CD8-positive, alpha-beta memory T cell (primary cell): Measurements from ENCODE around the gene MROH9. TPM values are rescaled to one million over a fixed set of nuclear protein-coding genes. Genes with fewer than 3 reads are reported as not detected.

Experiments used
- CTCF ChIA-PET: fragments of 350-600 bp; sonication (Branson Sonifier 250); formaldehyde crosslinking; loops from one replicate; lab custom pipeline; 2021; ENCODE audit warnings: antibody characterized with exemption; lab: Charles Lee
- POLR2A ChIA-PET: fragments of 350-600 bp; sonication (Branson Sonifier 250); formaldehyde crosslinking; loops from one replicate; lab custom pipeline; 2021; ENCODE audit warnings: antibody characterized with exemption; lab: Charles Lee
- DNase-seq, 5 donors: peaks; one replicate each; pipeline versions ENCODE4 v3.0.0 to v3.0.0-alpha.2; 2020 to 2022; ENCODE audit warnings: mixed read lengths in 1 of 5
- H3K27ac ChIP-seq: one replicate; pipeline ENCODE4 v1.7.0; 2013; ENCODE audit warnings: low read depth, mild to moderate bottlenecking, low read length, moderate library complexity
- H3K27me3 ChIP-seq: 2 replicates; pipeline ENCODE4 v1.7.0; 2013; ENCODE audit warnings: low read length, mild to moderate bottlenecking; ENCODE audit not compliant: insufficient read depth, poor library complexity, severe bottlenecking
- H3K36me3 ChIP-seq: 2 replicates; pipeline ENCODE4 v1.7.0; 2013; ENCODE audit warnings: mild to moderate bottlenecking, low read length, moderate library complexity; ENCODE audit not compliant: insufficient read depth
- H3K4me1 ChIP-seq: 2 replicates; pipeline ENCODE4 v1.7.0; 2013; ENCODE audit warnings: mild to moderate bottlenecking, low read length, moderate library complexity; ENCODE audit not compliant: insufficient read depth
- H3K4me3 ChIP-seq: 2 replicates; pipeline ENCODE4 v1.7.0; 2013; ENCODE audit warnings: mild to moderate bottlenecking, low read length
- H3K9me3 ChIP-seq: 2 replicates; pipeline ENCODE4 v1.7.0; 2013; ENCODE audit warnings: mild to moderate bottlenecking, low read length
- H3K27ac Mint-ChIP-seq, 8 donors: one replicate each; pipeline ENCODE4 v1.8.0; 2020 to 2021; ENCODE audit warnings: mixed read lengths in 8 of 8, mild to moderate bottlenecking in 6 of 8, inconsistent platforms in 3 of 8, moderate library complexity in 3 of 8
- H3K27me3 Mint-ChIP-seq, 2 donors: one replicate each; pipeline ENCODE4 v1.8.0; 2020 to 2021; ENCODE audit warnings: mixed read lengths in 2 of 2, mild to moderate bottlenecking in 1 of 2, moderate library complexity in 1 of 2
- H3K36me3 Mint-ChIP-seq, 3 donors: one replicate each; pipeline ENCODE4 v1.8.0; 2020 to 2021; ENCODE audit warnings: mixed read lengths in 3 of 3, inconsistent platforms in 1 of 3, mild to moderate bottlenecking in 1 of 3
- H3K4me1 Mint-ChIP-seq, 3 donors: one replicate each; pipeline ENCODE4 v1.8.0; 2020 to 2021; ENCODE audit warnings: mixed read lengths in 3 of 3, inconsistent platforms in 1 of 3, mild to moderate bottlenecking in 1 of 3
- H3K4me3 Mint-ChIP-seq, 7 donors: one replicate each; pipeline ENCODE4 v1.8.0; 2020 to 2021; ENCODE audit warnings: mixed read lengths in 7 of 7, mild to moderate bottlenecking in 6 of 7, moderate library complexity in 4 of 7, inconsistent platforms in 2 of 7
- H3K9me3 Mint-ChIP-seq, 5 donors: one replicate each; pipeline ENCODE4 v1.8.0; 2020 to 2022; ENCODE audit warnings: mixed read lengths in 5 of 5, mild to moderate bottlenecking in 3 of 5, moderate library complexity in 2 of 5, inconsistent platforms in 1 of 5
- polyA plus RNA-seq: library from polyadenylated mRNA; unstranded; fragments of 300-500 nt; fragmentation: Illumina TruSeq; gene quantifications from one replicate; pipeline ENCODE4 v1.2.3, GENCODE V29; 2021
- total RNA-seq, 2 experiments: library from RNA; stranded (reverse); gene quantifications; one replicate each; pipeline ENCODE4 v1.2.3, GENCODE V29; 2021

Gene MROH9
- total and polyA plus RNA-seq, 3 experiments from 2014 or later = not detected

DNA sequence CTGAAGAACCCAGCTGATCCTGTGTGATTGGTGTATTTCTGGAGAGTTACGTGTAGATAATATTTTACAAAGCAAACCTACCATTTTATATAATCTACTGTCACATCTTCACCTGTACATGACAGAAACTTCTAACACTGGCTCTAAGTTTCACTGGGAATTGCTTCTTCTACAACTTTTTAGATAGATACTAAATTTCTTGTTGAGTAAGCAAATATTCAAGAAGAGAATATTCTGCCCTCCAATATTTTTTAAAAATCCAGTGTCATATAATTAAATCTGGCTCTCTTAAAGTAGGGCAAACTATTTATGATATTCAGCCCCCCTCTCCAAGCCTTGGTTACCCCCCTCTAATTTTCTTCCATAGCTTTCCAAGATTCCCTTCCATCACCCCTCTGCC, 50.1 kb downstream of the MROH9 start:
- H3K27ac Mint-ChIP-seq = no peak overlapping the region
- H3K36me3 Mint-ChIP-seq = no peaks in the 10 kb centered on the region
- Histone ChIP-seq H3K9me3 (no peaks in the 10 kb centered on the region), H3K27ac (no peak overlapping the region), H3K4me3 (no peak overlapping the region), H3K36me3 (no peaks in the 10 kb centered on the region), H3K4me1 (no peaks in the 10 kb centered on the region), H3K27me3 (no peaks in the 10 kb centered on the region)
- no peaks in the 10 kb centered on the region for H3K4me1 Mint-ChIP-seq
- H3K4me3 Mint-ChIP-seq = no peak overlapping the region
- no peak for DNase-seq
- peaks cover 0 to 2% (median 0%) of the 10 kb centered on the region in 5 donors for H3K9me3 Mint-ChIP-seq
- H3K27me3 Mint-ChIP-seq = peaks cover 3% of the 10 kb centered on the region in 2 donors
- POLR2A ChIA-PET = no interaction called here
- CTCF ChIA-PET = no interaction called here

DNA sequence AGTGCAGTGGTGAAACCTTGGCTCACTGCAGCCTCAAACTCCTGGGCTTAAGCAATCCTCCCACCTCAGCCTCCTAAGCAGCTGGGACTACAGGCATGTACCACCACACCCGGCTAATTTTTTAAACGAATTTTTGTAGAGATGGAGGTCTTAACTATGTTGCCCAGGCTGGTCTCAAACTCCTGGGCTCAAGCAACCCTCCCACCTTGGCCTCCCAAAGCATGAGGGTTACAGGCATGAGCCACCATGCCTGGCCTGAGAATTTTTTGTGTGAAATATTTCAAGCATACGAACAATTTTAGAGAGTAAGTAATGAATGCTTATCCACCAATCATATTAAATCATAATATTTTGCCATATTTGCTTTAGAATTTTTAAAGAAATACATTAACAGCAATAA, 51.6 kb downstream of the MROH9 start:
- CTCF ChIA-PET = no interaction called here
- no peaks in the 10 kb centered on the region for H3K27me3 ChIP-seq
- no peak overlapping the region for H3K27ac ChIP-seq
- no peaks in the 10 kb centered on the region for H3K9me3 Mint-ChIP-seq
- H3K4me1 Mint-ChIP-seq = no peaks in the 10 kb centered on the region
- POLR2A ChIA-PET = no interaction called here
- no peak for DNase-seq
- no peaks in the 10 kb centered on the region for H3K4me1 ChIP-seq
- H3K9me3 ChIP-seq = no peaks in the 10 kb centered on the region
- H3K36me3 Mint-ChIP-seq = no peaks in the 10 kb centered on the region
- H3K27me3 Mint-ChIP-seq = peaks cover 3% of the 10 kb centered on the region in 2 donors
- H3K4me3 ChIP-seq = no peak overlapping the region
- no peak overlapping the region for H3K4me3 Mint-ChIP-seq
- H3K36me3 ChIP-seq = no peaks in the 10 kb centered on the region
- no peak overlapping the region for H3K27ac Mint-ChIP-seq

DNA sequence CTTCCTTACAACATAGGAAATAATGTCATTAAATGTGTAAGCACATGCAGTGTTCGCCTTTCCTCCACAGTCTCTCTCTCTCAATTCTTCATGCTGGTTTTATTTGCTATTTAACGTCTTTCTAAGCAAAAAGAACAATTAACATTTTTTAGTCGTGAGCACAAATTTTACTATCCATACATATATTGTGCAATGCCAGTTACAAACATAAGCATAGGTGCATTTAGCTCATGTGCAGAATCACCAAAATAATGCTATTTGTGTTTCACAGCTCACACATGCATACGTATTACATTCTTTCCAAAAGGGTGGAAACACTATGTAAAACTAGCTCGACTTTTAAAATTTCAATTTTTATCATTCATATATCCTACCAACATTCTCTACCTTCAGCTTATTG, 52.1 kb downstream of the MROH9 start:
- H3K27me3 Mint-ChIP-seq = peaks cover 3% of the 10 kb centered on the region in 2 donors
- H3K9me3 Mint-ChIP-seq = no peaks in the 10 kb centered on the region
- no peaks in the 10 kb centered on the region for H3K4me1 Mint-ChIP-seq
- H3K4me3 Mint-ChIP-seq = no peak overlapping the region
- CTCF ChIA-PET = no interaction called here
- H3K27ac Mint-ChIP-seq = peak overlapping the region in 1 of 8 donors; percentile 25
- Histone ChIP-seq H3K4me3 (no peak overlapping the region), H3K27me3 (no peaks in the 10 kb centered on the region), H3K27ac (no peak overlapping the region), H3K9me3 (no peaks in the 10 kb centered on the region), H3K36me3 (no peaks in the 10 kb centered on the region), H3K4me1 (no peaks in the 10 kb centered on the region)
- DNase-seq = no peak
- POLR2A ChIA-PET = no interaction called here
- no peaks in the 10 kb centered on the region for H3K36me3 Mint-ChIP-seq

DNA sequence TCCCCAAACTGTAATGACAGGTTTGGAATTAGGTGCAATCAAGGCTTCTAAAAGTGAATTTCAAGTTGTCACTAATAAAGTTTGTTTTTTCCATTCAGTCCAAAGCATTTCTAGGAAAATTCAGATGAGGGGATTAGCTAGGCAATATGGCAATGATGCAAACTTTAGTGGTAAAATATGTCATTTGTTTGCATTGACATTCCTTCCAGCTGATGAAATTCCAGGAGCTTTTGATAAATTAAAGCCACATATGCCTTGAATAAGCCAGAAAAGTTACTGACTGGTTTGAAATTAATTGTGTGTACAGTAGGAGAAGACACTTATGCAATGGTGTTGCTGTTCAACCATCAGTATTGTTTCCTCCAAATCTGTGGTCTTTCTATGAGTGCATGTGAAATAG, 57.8 kb downstream of the MROH9 start:
- Histone ChIP-seq H3K27ac (no peak overlapping the region), H3K36me3 (no peaks in the 10 kb centered on the region), H3K9me3 (no peaks in the 10 kb centered on the region), H3K4me3 (no peak overlapping the region), H3K27me3 (no peaks in the 10 kb centered on the region), H3K4me1 (no peaks in the 10 kb centered on the region)
- DNase-seq = no peak
- POLR2A ChIA-PET = no interaction called here
- no peaks in the 10 kb centered on the region for H3K9me3 Mint-ChIP-seq
- no peak overlapping the region for H3K27ac Mint-ChIP-seq
- CTCF ChIA-PET = no interaction called here
- H3K36me3 Mint-ChIP-seq = no peaks in the 10 kb centered on the region
- no peaks in the 10 kb centered on the region for H3K4me1 Mint-ChIP-seq
- H3K27me3 Mint-ChIP-seq = no peaks in the 10 kb centered on the region
- H3K4me3 Mint-ChIP-seq = no peak overlapping the region

GRCh38 chr1:170993717-170994116, 58.4 kb downstream of the MROH9 start:
- ChIA-PET CTCF (no interaction called here), POLR2A (no interaction called here)
- DNase-seq = no peak
- Histone ChIP-seq H3K9me3 (no peaks in the 10 kb centered on the region), H3K27me3 (no peaks in the 10 kb centered on the region), H3K4me3 (no peak overlapping the region), H3K36me3 (no peaks in the 10 kb centered on the region), H3K27ac (no peak overlapping the region), H3K4me1 (no peaks in the 10 kb centered on the region)
- Mint-ChIP-seq H3K9me3 (no peaks in the 10 kb centered on the region), H3K27me3 (no peaks in the 10 kb centered on the region), H3K4me1 (no peaks in the 10 kb centered on the region), H3K36me3 (no peaks in the 10 kb centered on the region), H3K27ac (no peak overlapping the region), H3K4me3 (no peak overlapping the region)

- H3K27me3 Mint-ChIP-seq = peaks cover 11 to 24% of the 10 kb centered on the region in 2 donors
- peaks cover 0 to 6% (median 2%) of the 10 kb centered on the region in 5 donors for H3K9me3 Mint-ChIP-seq
- H3K4me3 ChIP-seq = no peak overlapping the region
- no peaks in the 10 kb centered on the region for H3K9me3 ChIP-seq
- ChIA-PET POLR2A (no interaction called here), CTCF (no interaction called here)
- H3K27ac Mint-ChIP-seq = no peak overlapping the region
- no peaks in the 10 kb centered on the region for H3K27me3 ChIP-seq
- H3K36me3 ChIP-seq = no peaks in the 10 kb centered on the region
- H3K4me1 Mint-ChIP-seq = no peaks in the 10 kb centered on the region
- DNase-seq = no peak
- H3K36me3 Mint-ChIP-seq = no peaks in the 10 kb centered on the region
- H3K4me1 ChIP-seq = no peaks in the 10 kb centered on the region
- no peak overlapping the region for H3K27ac ChIP-seq
- no peak overlapping the region for H3K4me3 Mint-ChIP-seq
Observed at GRCh38 chr1:171014880-171015279, 79.5 kb downstream of the MROH9 start.

DNA sequence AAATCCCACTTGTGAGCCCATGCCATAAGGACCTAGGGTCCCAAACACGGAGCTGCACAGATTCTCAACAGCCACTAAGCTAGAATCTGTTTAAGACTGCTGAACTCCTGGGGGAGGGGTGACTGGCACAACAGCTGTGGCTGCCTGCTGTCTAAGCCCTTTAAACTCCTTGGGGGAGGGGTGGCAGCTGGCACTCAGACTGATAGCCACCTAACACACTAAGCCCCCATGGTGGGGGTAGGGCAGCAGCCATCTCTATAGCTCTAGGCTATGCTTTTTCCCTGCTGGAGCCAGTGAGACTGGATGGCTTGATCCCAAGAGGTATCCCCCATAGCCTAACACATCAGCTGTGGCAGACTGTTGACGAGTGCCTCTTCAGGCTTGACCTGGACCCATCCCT, 82.1 kb downstream of the MROH9 start:
- peaks cover 0 to 6% (median 2%) of the 10 kb centered on the region in 5 donors for H3K9me3 Mint-ChIP-seq
- H3K27me3 ChIP-seq = no peaks in the 10 kb centered on the region
- no peaks in the 10 kb centered on the region for H3K4me1 Mint-ChIP-seq
- H3K36me3 Mint-ChIP-seq = no peaks in the 10 kb centered on the region
- no peak for DNase-seq
- no peak overlapping the region for H3K4me3 ChIP-seq
- H3K27ac ChIP-seq = no peak overlapping the region
- ChIA-PET CTCF (no interaction called here), POLR2A (no interaction called here)
- peaks cover 13 to 24% of the 10 kb centered on the region in 2 donors for H3K27me3 Mint-ChIP-seq
- no peak overlapping the region for H3K4me3 Mint-ChIP-seq
- H3K27ac Mint-ChIP-seq = no peak overlapping the region
- no peaks in the 10 kb centered on the region for H3K36me3 ChIP-seq
- no peaks in the 10 kb centered on the region for H3K9me3 ChIP-seq
- no peaks in the 10 kb centered on the region for H3K4me1 ChIP-seq

DNA sequence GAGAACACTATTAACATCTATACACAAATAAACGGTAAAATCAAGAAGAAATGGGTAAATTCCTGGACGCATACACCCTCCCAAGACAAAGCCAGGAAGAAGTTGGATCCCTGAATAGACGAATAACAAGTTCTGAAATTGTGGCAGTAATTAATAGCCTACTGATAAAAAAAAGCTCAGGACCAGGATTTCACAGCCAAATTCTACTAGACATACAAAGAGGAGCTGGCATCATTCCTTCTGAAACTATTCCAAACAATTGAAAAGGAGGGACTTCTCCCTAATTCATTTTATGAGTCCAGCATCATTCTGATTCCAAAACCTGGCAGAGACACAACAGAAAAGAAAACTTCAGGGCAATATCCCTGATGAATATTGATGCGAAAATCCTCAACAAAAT, 84.6 kb downstream of the MROH9 start:
- H3K4me1 ChIP-seq = no peaks in the 10 kb centered on the region
- no peak overlapping the region for H3K27ac Mint-ChIP-seq
- no peak overlapping the region for H3K4me3 Mint-ChIP-seq
- H3K9me3 ChIP-seq = no peaks in the 10 kb centered on the region
- H3K27me3 Mint-ChIP-seq = peaks cover 7 to 17% of the 10 kb centered on the region in 2 donors
- H3K36me3 ChIP-seq = no peaks in the 10 kb centered on the region
- CTCF ChIA-PET = no interaction called here
- no peak overlapping the region for H3K4me3 ChIP-seq
- DNase-seq = no peak
- H3K27me3 ChIP-seq = no peaks in the 10 kb centered on the region
- no peaks in the 10 kb centered on the region for H3K36me3 Mint-ChIP-seq
- peaks cover 0 to 4% (median 0%) of the 10 kb centered on the region in 5 donors for H3K9me3 Mint-ChIP-seq
- H3K4me1 Mint-ChIP-seq = no peaks in the 10 kb centered on the region
- no peak overlapping the region for H3K27ac ChIP-seq
- POLR2A ChIA-PET = no interaction called here
